ENCODE data around the gene CLUH.

CLUH gene

DNA sequence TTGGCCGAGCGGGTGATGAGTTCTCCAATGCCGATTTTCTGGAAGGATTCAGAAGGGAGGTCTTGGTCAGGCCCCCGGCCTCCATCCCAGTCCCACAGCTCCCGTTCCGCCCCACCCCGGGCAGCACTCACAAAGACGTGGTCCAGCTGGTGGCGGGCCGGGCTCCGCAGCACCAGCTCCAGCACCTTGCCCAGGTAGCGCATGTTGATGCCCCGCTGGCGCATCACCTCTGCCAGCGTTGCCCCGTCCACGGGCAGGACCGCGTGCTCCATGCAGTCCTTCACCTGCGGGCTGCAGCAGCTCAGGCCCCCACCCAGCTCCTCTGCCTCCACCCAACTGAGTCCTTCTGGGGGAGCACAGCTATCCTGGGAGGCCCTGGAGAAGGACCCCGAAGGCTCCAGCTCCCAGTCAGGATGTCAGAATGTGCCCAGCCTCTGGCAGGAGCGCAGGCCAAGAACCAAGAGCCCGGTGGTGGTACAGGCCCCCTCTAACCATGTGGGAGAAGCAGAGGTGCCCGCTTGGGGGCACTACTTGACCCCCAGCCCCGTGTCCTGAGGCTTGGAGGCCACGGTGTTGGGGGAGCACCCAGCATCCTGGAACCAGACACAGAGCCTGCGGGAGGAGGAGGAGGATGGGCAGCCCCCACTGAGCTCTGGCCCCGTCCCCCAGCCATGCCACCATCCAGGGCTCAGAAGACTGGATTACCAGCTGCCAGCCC, 16.2 kb downstream of the CLUH start:
- TF ChIP-seq CTCF (conservative IDR thresholded peaks at IDR 0.05; ENCODE audit: low read length), result no peak
- H3K4me3 ChIP-seq (ENCODE audit: low read length), result no peak overlapping the region
- no peak for DNase-seq (ENCODE audit: low read depth)

- no peak for TF ChIP-seq CTCF (conservative IDR thresholded peaks at IDR 0.05; ENCODE audit: low read length)
- H3K4me3 ChIP-seq (ENCODE audit: low read length), result no peak overlapping the region
- no peak for DNase-seq (ENCODE audit: low read depth)
These were observed 17.0 kb downstream of the CLUH start for GRCh38 chr17:2694381-2695242.

DNA sequence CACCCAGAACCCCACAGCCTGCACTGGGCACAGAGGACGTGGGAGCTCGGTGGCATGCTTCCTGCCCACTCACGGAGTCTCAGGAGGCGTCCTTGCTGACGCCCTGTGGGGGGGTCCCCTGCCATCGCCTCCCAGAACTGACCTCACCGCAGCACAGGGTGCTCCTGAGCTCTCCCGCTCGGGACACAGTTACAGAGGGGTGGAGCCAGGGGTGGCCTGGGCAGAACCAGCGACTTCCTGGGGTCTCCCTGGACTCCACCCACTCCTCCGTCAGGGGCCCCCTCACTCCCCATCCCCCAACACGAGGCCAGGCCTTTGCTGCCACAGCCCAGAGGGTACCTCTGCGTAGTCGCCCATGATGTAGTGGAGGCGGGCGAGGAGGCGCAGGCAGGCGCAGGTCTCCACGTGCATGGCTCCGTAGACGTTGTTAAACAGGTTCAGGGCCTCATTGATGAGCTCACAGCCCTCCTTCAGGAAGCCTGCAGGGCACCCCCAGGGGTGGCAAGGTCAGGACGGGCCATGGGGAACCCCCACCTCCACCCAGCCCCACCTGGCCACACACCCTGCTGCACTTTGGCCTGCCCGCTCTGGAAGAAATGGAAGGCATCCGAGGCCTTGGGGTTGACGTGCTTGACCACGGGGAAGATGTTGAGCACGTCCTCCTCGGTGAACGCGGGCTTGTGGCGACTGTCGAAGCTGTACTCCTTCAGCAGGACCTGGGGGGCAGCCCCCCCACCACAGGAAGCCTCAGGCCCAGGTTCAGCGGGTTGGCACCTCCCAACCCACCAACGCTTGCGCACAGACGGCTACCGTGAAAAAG, 17.8 kb downstream of the CLUH start:
- no peak for TF ChIP-seq CTCF (conservative IDR thresholded peaks at IDR 0.05; ENCODE audit: low read length)
- DNase-seq (ENCODE audit: low read depth), result no peak
- no peak overlapping the region for H3K4me3 ChIP-seq (ENCODE audit: low read length)

- no peak overlapping the region for H3K4me3 ChIP-seq (ENCODE audit: low read length)
- TF ChIP-seq CTCF (conservative IDR thresholded peaks at IDR 0.05; ENCODE audit: low read length), result no peak
- DNase-seq (ENCODE audit: low read depth), result no peak
These were observed 18.8 kb downstream of the CLUH start for GRCh38 chr17:2692781-2693135.

GRCh38 chr17:2691965-2692780, 19.4 kb downstream of the CLUH start:
- H3K4me3 ChIP-seq (ENCODE audit: low read length), result no peak overlapping the region
- no peak for DNase-seq (ENCODE audit: low read depth)
- no peak for TF ChIP-seq CTCF (conservative IDR thresholded peaks at IDR 0.05; ENCODE audit: low read length)

GRCh38 chr17:2691069-2691871, 20.3 kb downstream of the CLUH start:
- no peak overlapping the region for H3K4me3 ChIP-seq (ENCODE audit: low read length)
- TF ChIP-seq CTCF (conservative IDR thresholded peaks at IDR 0.05; ENCODE audit: low read length), result no peak
- no peak for DNase-seq (ENCODE audit: low read depth)

All from AG10803 (cell line).